ENCODE data around the gene MLF1.
A peak's percentile ranks its signal among the peaks of the same experiment; 100 is the strongest.

Gene MLF1

GRCh38 chr3:158640646-158641045 is 69.7 kb downstream of the MLF1 start:
- no peak overlapping the region for H3K4me2 ChIP-seq (ENCODE audit: low read depth, low read length, poor library complexity, severe bottlenecking)
- H3K36me3 ChIP-seq (ENCODE audit: insufficient read depth, low read length), result no peaks in the 10 kb centered on the region
- H4K20me1 ChIP-seq (ENCODE audit: insufficient read depth, low read length, poor library complexity, severe bottlenecking), result peaks cover 10% of the 10 kb centered on the region
- peaks cover 12% of the 10 kb centered on the region for H3K79me2 ChIP-seq (ENCODE audit: insufficient read depth, low read length)
- peaks cover 3% of the 10 kb centered on the region for H3K4me1 ChIP-seq (ENCODE audit: insufficient read depth, low read length, poor library complexity, severe bottlenecking)
- no peaks in the 10 kb centered on the region for H3K27me3 ChIP-seq (ENCODE audit: insufficient read depth, low read length, poor library complexity, severe bottlenecking)
- TF ChIP-seq EZH2phosphoT487 (IDR thresholded peaks at IDR 0.05; ENCODE audit: borderline replicate concordance) (no peak), CTCF (conservative IDR thresholded peaks at IDR 0.05; ENCODE audit: low read length) (no peak)
- no peaks in the 10 kb centered on the region for H3K9me2 ChIP-seq (replicated peaks; ENCODE audit: low read depth, low read length)
- no peak overlapping the region for H3K9ac ChIP-seq (ENCODE audit: low read depth, low read length, poor library complexity, severe bottlenecking)
- H3K9me3 ChIP-seq (ENCODE audit: insufficient read depth, low read depth, low read length), result no peaks in the 10 kb centered on the region
- H2AFZ ChIP-seq (ENCODE audit: low read length), result no peak overlapping the region
- no peak overlapping the region for H3K4me3 ChIP-seq (ENCODE audit: low read length, poor library complexity, severe bottlenecking)
- H3F3A ChIP-seq (ENCODE audit: low read depth), result no peaks in the 10 kb centered on the region

GRCh38 chr3:158642005-158642404 is 71.0 kb downstream of the MLF1 start:
- no peaks in the 10 kb centered on the region for H3F3A ChIP-seq (ENCODE audit: low read depth)
- peaks cover 11% of the 10 kb centered on the region for H3K4me1 ChIP-seq (ENCODE audit: insufficient read depth, low read length, poor library complexity, severe bottlenecking)
- no peak overlapping the region for H3K9ac ChIP-seq (ENCODE audit: low read depth, low read length, poor library complexity, severe bottlenecking)
- no peaks in the 10 kb centered on the region for H3K36me3 ChIP-seq (ENCODE audit: insufficient read depth, low read length)
- no peak overlapping the region for H3K4me2 ChIP-seq (ENCODE audit: low read depth, low read length, poor library complexity, severe bottlenecking)
- peaks cover 25% of the 10 kb centered on the region for H3K79me2 ChIP-seq (ENCODE audit: insufficient read depth, low read length)
- H2AFZ ChIP-seq (ENCODE audit: low read length), result no peak overlapping the region
- TF ChIP-seq CTCF (conservative IDR thresholded peaks at IDR 0.05; ENCODE audit: low read length) (no peak), EZH2phosphoT487 (IDR thresholded peaks at IDR 0.05; ENCODE audit: borderline replicate concordance) (no peak)
- H4K20me1 ChIP-seq (ENCODE audit: insufficient read depth, low read length, poor library complexity, severe bottlenecking), result peaks cover 18% of the 10 kb centered on the region
- H3K27me3 ChIP-seq (ENCODE audit: insufficient read depth, low read length, poor library complexity, severe bottlenecking), result no peaks in the 10 kb centered on the region
- no peak overlapping the region for H3K4me3 ChIP-seq (ENCODE audit: low read length, poor library complexity, severe bottlenecking)
- no peaks in the 10 kb centered on the region for H3K9me2 ChIP-seq (replicated peaks; ENCODE audit: low read depth, low read length)
- no peaks in the 10 kb centered on the region for H3K9me3 ChIP-seq (ENCODE audit: insufficient read depth, low read depth, low read length)

- no peak overlapping the region for H3K4me3 ChIP-seq (ENCODE audit: low read length, poor library complexity, severe bottlenecking)
- H3K27me3 ChIP-seq (ENCODE audit: insufficient read depth, low read length, poor library complexity, severe bottlenecking), result no peaks in the 10 kb centered on the region
- H3K9me3 ChIP-seq (ENCODE audit: insufficient read depth, low read depth, low read length), result no peaks in the 10 kb centered on the region
- 0 out of 2 replicates have a peak overlapping the region, but pooled peaks have one; percentile 36 for H2AFZ ChIP-seq (ENCODE audit: low read length)
- H3F3A ChIP-seq (ENCODE audit: low read depth), result no peaks in the 10 kb centered on the region
- H3K4me2 ChIP-seq (ENCODE audit: low read depth, low read length, poor library complexity, severe bottlenecking), result no peak overlapping the region
- no peak overlapping the region for H3K9ac ChIP-seq (ENCODE audit: low read depth, low read length, poor library complexity, severe bottlenecking)
- H3K4me1 ChIP-seq (ENCODE audit: insufficient read depth, low read length, poor library complexity, severe bottlenecking), result peaks cover 11% of the 10 kb centered on the region
- TF ChIP-seq EZH2phosphoT487 (IDR thresholded peaks at IDR 0.05; ENCODE audit: borderline replicate concordance) (no peak), CTCF (conservative IDR thresholded peaks at IDR 0.05; ENCODE audit: low read length) (no peak)
- H3K9me2 ChIP-seq (replicated peaks; ENCODE audit: low read depth, low read length), result no peaks in the 10 kb centered on the region
- no peaks in the 10 kb centered on the region for H3K36me3 ChIP-seq (ENCODE audit: insufficient read depth, low read length)
- H3K79me2 ChIP-seq (ENCODE audit: insufficient read depth, low read length), result peaks cover 31% of the 10 kb centered on the region
- H4K20me1 ChIP-seq (ENCODE audit: insufficient read depth, low read length, poor library complexity, severe bottlenecking), result peaks cover 18% of the 10 kb centered on the region
These were observed 71.6 kb downstream of the MLF1 start for GRCh38 chr3:158642474-158643210.
